Measurements from ENCODE around the gene LPAR5.

Gene LPAR5

GRCh38 chr12:6635856-6636531 lies at the start of gene LPAR5:
TSS of gene LPAR5 (minus strand) at chr12:6635959. CDS start at chr12:6621248, 14,711 bp downstream.
- no peak for DNase-seq

GRCh38 chr12:6684609-6685008 lies 48.9 kb upstream of the LPAR5 start:
- peak; percentile 49 for DNase-seq

- DNase-seq = no peak
These were observed 41.2 kb upstream of the LPAR5 start for GRCh38 chr12:6676962-6677361.

GRCh38 chr12:6672143-6672542 lies 36.4 kb upstream of the LPAR5 start:
- no peak for DNase-seq

GRCh38 chr12:6667559-6668210 lies 31.9 kb upstream of the LPAR5 start:
- DNase-seq = no peak

GRCh38 chr12:6666211-6666610 lies 30.5 kb upstream of the LPAR5 start:
- no peak for DNase-seq

- no peak for DNase-seq
These were observed 29.1 kb upstream of the LPAR5 start for GRCh38 chr12:6664902-6665301.

GRCh38 chr12:6662906-6663742 lies 27.4 kb upstream of the LPAR5 start, which contains the start of gene ING4:
TSS of gene ING4 (minus strand) at chr12:6663119. CDS start at chr12:6663101, 18 bp downstream.
- DNase-seq = peak; percentile 94

- no peak for DNase-seq
These were observed 26.8 kb upstream of the LPAR5 start for GRCh38 chr12:6662602-6662905.

GRCh38 chr12:6653987-6654386 lies 18.2 kb upstream of the LPAR5 start:
- DNase-seq = no peak

GRCh38 chr12:6653342-6653741 lies 17.6 kb upstream of the LPAR5 start:
- no peak for DNase-seq

- no peak for DNase-seq
These were observed 16.6 kb upstream of the LPAR5 start for GRCh38 chr12:6652391-6652790.

- no peak for DNase-seq
These were observed 15.1 kb upstream of the LPAR5 start for GRCh38 chr12:6650832-6651231.

GRCh38 chr12:6647083-6647604 lies 11.4 kb upstream of the LPAR5 start, which contains the start of gene ACRBP:
TSS of gene ACRBP (minus strand) at chr12:6647432. CDS start at chr12:6647366, 66 bp downstream.
- peak; percentile 42 for DNase-seq

GRCh38 chr12:6646276-6647082 lies 10.7 kb upstream of the LPAR5 start:
- DNase-seq = no peak

GRCh38 chr12:6644903-6645302 lies 9.1 kb upstream of the LPAR5 start:
- DNase-seq = no peak

- DNase-seq = no peak
These were observed 8.5 kb upstream of the LPAR5 start for GRCh38 chr12:6644257-6644596.

GRCh38 chr12:6643569-6644256 lies 8.0 kb upstream of the LPAR5 start:
- no peak for DNase-seq

GRCh38 chr12:6641131-6641530 lies 5.4 kb upstream of the LPAR5 start:
- DNase-seq = no peak

- no peak for DNase-seq
These were observed 4.7 kb upstream of the LPAR5 start for GRCh38 chr12:6640497-6640896.

- no peak for DNase-seq
These were observed 3.5 kb upstream of the LPAR5 start for GRCh38 chr12:6639151-6639801.

- DNase-seq = no peak
These were observed 2.5 kb upstream of the LPAR5 start for GRCh38 chr12:6638305-6638704.

Data from activated naive CD4-positive, alpha-beta T cell treated with anti-CD3 and anti-CD28 coated beads, Interleukin-2, amount 50 U/mL, for 16 hours (primary cell).